GM06990 (cell line): ENCODE measurements around the gene MKNK1.

Experiments used
- DNase-seq: peaks from one replicate; pipeline ENCODE4 v3.0.0-alpha.2; 2011; ENCODE audit not compliant: insufficient read length; ENCODE audit errors: extremely low read depth
- H3K27me3 ChIP-seq: replicated peaks from 2 replicates; pipeline ENCODE4 v1.6.0; 2011; ENCODE audit warnings: low read length; ENCODE audit not compliant: control insufficient read depth, insufficient read depth
- H3K36me3 ChIP-seq: 2 replicates; pipeline ENCODE4 v1.5.1; 2011; ENCODE audit warnings: low read length; ENCODE audit not compliant: control insufficient read depth, insufficient read depth
- H3K4me3 ChIP-seq: replicated peaks from 2 replicates; pipeline ENCODE4 v1.5.1; 2011; ENCODE audit warnings: low read depth, mild to moderate bottlenecking, control low read depth, low read length
- TF ChIP-seq, protein P1 (sequence below): IDR thresholded peaks from 2 replicates; pipeline ENCODE4 v1.5.1; 2011; ENCODE audit warnings: low read length, control low read depth, mild to moderate bottlenecking, inconsistent platforms; ENCODE audit not compliant: insufficient read depth, poor library complexity, severe bottlenecking

The MKNK1 gene

GRCh38 chr1:46617833-46618232 is 13.8 kb upstream of the MKNK1 start:
- Histone ChIP-seq H3K27me3 (no peaks in the 10 kb centered on the region), H3K36me3 (no peaks in the 10 kb centered on the region; the same call in 1 of the 2 replicates), H3K4me3 (no peak overlapping the region)
- TF ChIP-seq, protein P1, sequence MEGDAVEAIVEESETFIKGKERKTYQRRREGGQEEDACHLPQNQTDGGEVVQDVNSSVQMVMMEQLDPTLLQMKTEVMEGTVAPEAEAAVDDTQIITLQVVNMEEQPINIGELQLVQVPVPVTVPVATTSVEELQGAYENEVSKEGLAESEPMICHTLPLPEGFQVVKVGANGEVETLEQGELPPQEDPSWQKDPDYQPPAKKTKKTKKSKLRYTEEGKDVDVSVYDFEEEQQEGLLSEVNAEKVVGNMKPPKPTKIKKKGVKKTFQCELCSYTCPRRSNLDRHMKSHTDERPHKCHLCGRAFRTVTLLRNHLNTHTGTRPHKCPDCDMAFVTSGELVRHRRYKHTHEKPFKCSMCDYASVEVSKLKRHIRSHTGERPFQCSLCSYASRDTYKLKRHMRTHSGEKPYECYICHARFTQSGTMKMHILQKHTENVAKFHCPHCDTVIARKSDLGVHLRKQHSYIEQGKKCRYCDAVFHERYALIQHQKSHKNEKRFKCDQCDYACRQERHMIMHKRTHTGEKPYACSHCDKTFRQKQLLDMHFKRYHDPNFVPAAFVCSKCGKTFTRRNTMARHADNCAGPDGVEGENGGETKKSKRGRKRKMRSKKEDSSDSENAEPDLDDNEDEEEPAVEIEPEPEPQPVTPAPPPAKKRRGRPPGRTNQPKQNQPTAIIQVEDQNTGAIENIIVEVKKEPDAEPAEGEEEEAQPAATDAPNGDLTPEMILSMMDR, result no peak
- DNase-seq, result no peak

- TF ChIP-seq, protein P1, result no peak
- H3K27me3 ChIP-seq, result no peaks in the 10 kb centered on the region
- DNase-seq, result no peak
- H3K36me3 ChIP-seq, result no peaks in the 10 kb centered on the region; the same call in 1 of the 2 replicates
- peak overlapping the region; percentile 89 for H3K4me3 ChIP-seq
These were observed 13.2 kb upstream of the MKNK1 start for GRCh38 chr1:46617108-46617800.

DNA sequence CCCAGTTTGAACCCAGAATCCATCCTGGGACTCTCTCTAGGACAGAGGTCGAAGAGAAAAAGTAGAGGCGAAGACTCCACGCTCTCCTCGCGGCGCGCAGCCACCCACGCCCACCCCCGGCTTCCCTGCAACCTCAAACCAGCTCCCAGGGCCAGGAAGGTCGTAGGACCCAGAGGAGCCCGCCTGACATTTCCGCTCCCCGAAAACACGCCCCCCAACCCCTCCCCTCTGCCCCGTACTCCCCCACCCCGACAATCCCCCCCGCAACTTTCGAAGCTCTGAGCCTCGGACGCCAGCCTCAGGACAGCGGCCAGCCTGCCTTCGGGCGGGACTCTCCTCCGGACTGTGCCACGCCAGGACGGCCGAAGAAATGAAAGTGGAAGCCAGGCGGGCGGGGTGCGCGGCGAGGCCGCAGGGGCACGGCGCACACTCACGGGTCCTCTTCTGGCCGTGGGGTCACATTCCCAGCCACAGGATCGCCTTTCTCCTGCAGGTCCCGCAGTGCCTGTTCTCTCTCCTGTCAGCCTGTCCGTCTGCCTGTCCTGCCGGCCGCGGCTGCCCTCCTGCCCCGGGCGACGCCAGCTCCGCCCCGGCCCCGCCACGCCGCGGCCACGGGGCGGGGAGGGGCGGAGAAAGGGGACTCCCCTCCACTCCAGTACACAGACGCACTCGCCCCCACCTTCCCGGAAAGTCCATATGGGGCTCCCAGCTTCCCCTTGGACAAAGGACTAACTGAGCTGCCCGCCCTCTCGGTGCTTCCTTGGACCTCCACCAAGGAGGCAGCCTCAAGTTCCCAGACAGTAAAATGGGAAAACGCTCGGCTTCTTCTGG is 12.4 kb upstream of the MKNK1 start, which contains the start of gene MOB3C:
TSS of gene MOB3C (minus strand) at position 535 of the 831 bp plus-strand sequence. CDS start 3,490 bp downstream, outside the sequence.
- no peaks in the 10 kb centered on the region for H3K27me3 ChIP-seq
- TF ChIP-seq, protein P1, result no peak
- peak; percentile 76 for DNase-seq
- peak within 1 kb of the TSS; percentile 89 for H3K4me3 ChIP-seq
- H3K36me3 ChIP-seq, result peaks cover 3% of the 10 kb centered on the region; the same call in 1 of the 2 replicates

- Histone ChIP-seq H3K27me3 (no peaks in the 10 kb centered on the region), H3K36me3 (peaks cover 5% of the 10 kb centered on the region; the same call in 1 of the 2 replicates), H3K4me3 (peak overlapping the region; percentile 89)
- TF ChIP-seq, protein P1, result no peak
- DNase-seq, result no peak
These were observed 11.7 kb upstream of the MKNK1 start for GRCh38 chr1:46615735-46616134.

GRCh38 chr1:46615088-46615487 is 11.0 kb upstream of the MKNK1 start:
- no peaks in the 10 kb centered on the region for H3K27me3 ChIP-seq
- no peak for DNase-seq
- H3K36me3 ChIP-seq, result peaks cover 5% of the 10 kb centered on the region; the same call in 1 of the 2 replicates
- TF ChIP-seq, protein P1, result no peak
- H3K4me3 ChIP-seq, result peak overlapping the region; percentile 89
